Measurements from ENCODE around the gene CSNK1D.

CSNK1D gene

GRCh38 chr17:82249896-82250581 lies 23.5 kb downstream of the CSNK1D start:
- no peak for FAIRE-seq

- no peak for FAIRE-seq
Observed at GRCh38 chr17:82248815-82249674, 24.5 kb downstream of the CSNK1D start.

- FAIRE-seq: no peak
Observed at GRCh38 chr17:82247856-82248671, 25.4 kb downstream of the CSNK1D start.

- FAIRE-seq: no peak
Observed at GRCh38 chr17:82247182-82247823, 26.2 kb downstream of the CSNK1D start.

GRCh38 chr17:82246365-82247181 lies 26.9 kb downstream of the CSNK1D start:
- FAIRE-seq: no peak

- FAIRE-seq: no peak
Observed at GRCh38 chr17:82246040-82246364, 27.5 kb downstream of the CSNK1D start.

GRCh38 chr17:82245134-82246039 lies 28.1 kb downstream of the CSNK1D start:
- no peak for FAIRE-seq

GRCh38 chr17:82244413-82245133 lies 28.9 kb downstream of the CSNK1D start:
- no peak for FAIRE-seq

- no peak for FAIRE-seq
Observed at GRCh38 chr17:82243648-82244412, 29.7 kb downstream of the CSNK1D start.

GRCh38 chr17:82242977-82243647 lies 30.4 kb downstream of the CSNK1D start:
- no peak for FAIRE-seq

- FAIRE-seq: no peak
Observed at GRCh38 chr17:82242698-82242976, 30.9 kb downstream of the CSNK1D start.

- no peak for FAIRE-seq
Observed at GRCh38 chr17:82241926-82242697, 31.4 kb downstream of the CSNK1D start.

- no peak for FAIRE-seq
Observed at GRCh38 chr17:82241183-82241925, 32.1 kb downstream of the CSNK1D start.

- FAIRE-seq: no peak
Observed at GRCh38 chr17:82240506-82241182, 32.9 kb downstream of the CSNK1D start.

- FAIRE-seq: no peak
Observed at GRCh38 chr17:82239926-82240505, 33.5 kb downstream of the CSNK1D start.

GRCh38 chr17:82239401-82239925 lies 34.0 kb downstream of the CSNK1D start:
- no peak for FAIRE-seq
